ENCODE measurements around the gene SLC25A34.

SLC25A34 gene

DNA sequence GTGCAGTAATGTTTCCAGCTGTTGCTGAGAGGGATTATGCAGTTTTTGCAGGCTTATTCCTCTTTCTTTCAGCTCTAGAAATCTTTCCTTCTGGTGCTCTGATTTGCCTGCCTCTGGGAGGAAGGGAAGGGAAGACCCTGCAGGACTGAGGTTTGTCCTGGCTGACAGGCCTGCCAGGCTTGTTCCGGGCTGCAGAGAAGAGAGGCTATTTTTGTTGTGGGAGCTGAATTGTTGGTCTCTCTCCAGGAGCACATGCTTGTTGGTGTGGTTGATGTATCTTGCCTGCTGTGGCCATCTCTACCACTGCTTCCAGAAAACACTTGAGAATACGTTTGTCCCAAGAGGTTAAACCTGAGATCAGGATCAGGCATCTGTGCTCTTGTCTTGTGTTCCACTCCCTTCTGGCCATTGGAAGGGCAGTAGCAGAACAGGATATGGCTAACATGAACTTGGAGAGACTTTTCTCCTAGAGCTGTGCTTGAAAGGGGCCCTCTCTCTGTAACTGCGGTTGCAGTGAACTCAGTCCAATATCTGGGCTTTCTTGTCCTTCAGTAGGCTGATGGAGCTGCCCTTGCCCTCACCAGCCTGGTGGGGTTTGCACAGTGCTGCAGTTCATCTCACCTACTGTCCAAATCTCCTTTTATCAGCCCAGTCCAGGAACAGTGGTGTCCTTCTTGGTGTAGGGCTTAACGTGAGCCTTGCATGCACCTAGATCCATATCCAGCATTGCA, 21.5 kb upstream of the SLC25A34 start:
- DNase-seq, result no peak

DNA sequence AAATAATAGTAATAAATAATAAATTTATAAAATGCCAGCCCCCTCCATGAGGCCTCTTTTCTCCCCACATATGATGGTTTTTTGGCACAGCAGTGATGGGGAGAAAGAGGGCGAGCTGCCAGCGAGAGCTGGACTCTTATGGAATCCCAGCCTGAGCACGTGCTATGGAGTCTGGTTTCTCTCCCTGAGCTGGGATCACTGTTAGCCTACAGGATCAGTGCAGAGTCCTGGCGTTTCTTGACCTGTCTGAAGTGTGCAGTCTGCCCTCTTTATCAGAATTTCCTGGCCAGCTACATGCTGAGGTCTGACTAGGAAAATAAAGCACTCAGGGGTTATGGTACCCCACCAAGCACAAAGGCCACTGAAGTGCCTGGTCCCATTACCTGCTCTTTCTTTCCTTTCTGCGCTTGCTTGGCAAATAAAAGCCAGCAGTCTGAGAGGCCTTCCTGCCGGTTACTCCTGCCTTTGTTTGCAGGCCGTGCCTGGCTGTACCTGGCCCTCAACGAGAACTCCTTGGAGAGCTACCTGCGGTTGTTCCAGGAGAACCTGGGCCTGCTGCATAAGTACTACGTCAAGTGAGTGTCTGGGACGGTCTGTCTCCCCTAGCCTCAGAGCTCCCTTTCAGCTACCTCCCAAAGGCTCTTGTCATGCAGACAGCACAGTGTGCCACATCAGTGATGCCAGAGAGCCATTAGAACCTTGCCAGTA, 18.5 kb upstream of the SLC25A34 start:
- DNase-seq, result no peak

DNA sequence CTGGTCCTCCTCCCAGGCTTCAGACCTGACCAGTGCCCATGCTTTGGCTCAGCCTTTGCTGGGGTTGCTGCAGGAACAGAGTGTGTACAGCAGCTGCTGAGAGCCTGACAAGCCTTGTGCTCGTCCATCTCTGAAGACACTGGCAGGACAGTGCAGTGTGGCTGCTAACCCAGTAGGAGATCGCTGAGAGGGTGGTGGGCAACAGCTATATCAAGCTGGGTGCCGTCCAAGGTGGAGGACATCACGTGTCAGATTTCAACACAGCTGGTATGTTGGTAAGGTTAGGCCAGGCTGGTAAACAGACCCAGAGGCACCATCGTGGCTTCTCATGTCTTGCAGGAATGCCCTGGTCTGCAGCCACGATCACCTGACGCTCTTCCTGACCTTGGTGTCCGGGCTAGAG, 17.9 kb upstream of the SLC25A34 start:
- no peak for DNase-seq

DNA sequence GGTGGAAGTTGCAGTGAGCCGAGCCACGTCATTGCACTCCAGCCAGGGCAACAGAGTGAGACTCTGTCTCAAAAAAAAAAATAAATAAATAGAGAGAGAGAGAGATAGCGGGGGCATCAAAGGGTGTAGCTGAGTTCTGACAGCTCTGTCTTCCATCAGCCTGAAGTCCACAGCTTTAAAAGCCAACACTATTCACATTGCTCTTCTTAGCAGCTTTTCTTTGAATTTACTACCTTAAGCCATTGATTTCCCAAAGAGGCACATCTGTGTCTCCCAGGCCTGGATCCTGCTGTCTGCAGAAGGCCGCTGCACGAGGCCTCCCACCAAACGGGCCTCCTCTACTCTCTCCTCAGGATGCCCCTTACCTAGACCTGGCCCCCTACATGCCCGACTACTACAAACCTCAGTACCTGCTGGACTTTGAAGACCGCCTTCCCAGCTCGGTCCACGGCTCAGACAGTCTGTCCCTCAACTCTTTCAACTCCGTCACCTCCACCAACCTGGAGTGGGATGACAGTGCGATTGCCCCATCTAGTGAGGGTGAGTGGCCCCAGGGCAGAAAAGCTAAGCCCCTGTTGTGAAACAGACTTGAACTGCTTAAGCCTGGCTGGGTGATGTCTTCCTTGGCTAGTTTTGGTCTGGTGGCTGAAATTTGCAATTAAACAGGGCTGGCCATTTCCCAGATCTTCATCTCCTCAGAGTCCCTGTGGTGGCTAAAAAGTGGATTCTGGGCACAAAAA, 16.5 kb upstream of the SLC25A34 start:
- DNase-seq, result peak; percentile 37

DNA sequence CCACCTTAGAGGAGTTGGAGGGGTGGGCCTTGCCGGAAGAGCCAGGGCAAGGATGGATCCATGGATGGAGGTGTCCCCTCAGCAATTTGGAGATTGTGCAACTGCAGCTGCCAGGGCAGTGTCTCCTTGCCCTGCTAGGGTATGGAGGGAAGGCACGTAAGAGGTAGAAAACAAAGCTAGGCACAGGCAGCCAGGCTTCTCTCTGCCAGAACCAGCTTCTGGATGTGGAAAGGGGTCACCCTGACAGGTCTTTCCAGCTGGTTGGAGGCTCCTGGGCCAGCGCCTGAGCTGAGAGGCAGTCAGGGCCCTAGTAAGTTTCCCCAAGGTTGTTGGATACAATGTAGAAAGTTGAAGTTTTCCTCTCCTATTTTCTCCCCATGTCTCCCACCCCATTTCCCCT, 15.2 kb upstream of the SLC25A34 start:
- DNase-seq, result no peak

DNA sequence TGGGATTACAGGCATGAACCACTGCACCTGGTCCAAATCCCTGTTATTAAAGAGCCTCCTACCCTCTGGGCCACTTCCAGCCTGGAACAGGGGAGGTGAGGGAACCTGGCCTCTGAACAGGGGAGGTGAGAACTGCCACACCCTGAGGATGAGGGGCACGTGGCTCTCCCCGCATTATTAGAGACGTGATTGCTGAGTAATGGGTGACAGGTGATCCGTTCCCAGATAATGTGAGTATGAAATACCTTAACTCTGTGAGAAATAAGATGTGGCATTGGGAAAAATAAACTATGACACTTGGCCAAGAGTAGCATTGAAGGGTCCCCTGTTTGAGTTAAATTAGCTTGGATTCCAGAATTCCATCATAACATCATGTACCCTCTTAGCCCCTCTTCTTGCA, 13.6 kb upstream of the SLC25A34 start:
- DNase-seq, result no peak

DNA sequence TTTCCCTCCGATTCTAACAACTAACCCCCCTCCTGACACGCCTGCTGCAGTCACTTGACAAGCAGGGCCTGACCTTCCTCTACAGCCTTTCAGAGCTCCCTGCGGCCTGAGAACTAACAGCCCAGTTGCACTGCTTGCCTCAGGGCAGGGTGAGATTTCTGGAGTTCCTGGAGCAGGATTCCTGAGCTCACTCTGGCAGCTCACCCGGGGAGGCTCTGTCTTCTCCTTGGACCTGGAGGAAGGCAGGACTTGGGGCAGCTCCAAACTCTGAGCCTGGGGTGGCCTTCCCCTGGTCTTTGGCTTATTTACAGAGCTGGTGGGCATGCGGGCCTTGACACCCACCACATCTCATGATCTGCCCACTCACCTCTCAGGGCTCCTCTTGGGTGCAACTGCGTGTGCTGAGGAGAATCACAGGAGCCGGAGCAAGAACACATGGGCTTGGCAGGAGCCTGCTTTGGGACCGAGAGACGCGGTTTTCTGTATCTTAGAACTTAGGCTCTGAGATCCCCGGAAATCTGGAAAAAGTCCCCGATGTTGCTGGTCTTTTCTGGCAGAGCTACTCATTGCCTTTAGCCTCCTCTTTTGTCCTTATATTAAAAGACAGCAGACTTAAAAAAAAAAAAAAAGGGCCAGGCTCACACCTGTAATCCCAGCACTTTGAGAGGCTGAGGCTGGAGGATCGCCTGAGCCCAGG, 13.1 kb upstream of the SLC25A34 start:
- no peak for DNase-seq

DNA sequence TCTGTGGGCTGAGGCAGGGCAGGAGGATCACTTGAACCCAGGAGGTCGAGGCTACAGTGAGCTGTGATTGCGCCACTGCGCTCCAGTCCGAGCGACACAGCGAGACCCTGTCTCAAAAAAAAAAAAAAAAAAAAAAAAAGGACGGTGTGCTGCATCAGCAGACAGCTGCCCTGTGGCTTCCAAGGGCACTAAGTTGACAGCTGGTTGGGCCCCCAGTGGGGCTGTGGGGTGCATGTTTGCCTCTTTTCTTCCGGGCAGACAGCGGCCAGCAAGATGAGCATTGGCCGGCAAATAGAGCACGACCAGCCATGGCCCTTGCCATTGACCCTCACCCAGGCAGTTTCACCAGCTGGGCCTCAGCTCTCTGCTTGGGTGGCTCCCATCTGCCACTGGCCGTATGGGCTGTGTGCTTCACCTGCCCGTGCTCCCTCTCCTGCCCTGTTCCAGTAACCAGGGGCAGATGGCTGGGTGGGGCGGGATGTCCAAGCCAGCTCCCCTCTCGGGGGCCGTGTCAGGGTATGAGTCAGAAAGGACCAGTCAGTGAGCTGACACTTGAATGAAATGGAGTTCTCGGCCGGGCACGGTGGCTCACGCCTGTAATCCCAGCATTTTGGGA, 12.3 kb upstream of the SLC25A34 start:
- DNase-seq, result no peak

DNA sequence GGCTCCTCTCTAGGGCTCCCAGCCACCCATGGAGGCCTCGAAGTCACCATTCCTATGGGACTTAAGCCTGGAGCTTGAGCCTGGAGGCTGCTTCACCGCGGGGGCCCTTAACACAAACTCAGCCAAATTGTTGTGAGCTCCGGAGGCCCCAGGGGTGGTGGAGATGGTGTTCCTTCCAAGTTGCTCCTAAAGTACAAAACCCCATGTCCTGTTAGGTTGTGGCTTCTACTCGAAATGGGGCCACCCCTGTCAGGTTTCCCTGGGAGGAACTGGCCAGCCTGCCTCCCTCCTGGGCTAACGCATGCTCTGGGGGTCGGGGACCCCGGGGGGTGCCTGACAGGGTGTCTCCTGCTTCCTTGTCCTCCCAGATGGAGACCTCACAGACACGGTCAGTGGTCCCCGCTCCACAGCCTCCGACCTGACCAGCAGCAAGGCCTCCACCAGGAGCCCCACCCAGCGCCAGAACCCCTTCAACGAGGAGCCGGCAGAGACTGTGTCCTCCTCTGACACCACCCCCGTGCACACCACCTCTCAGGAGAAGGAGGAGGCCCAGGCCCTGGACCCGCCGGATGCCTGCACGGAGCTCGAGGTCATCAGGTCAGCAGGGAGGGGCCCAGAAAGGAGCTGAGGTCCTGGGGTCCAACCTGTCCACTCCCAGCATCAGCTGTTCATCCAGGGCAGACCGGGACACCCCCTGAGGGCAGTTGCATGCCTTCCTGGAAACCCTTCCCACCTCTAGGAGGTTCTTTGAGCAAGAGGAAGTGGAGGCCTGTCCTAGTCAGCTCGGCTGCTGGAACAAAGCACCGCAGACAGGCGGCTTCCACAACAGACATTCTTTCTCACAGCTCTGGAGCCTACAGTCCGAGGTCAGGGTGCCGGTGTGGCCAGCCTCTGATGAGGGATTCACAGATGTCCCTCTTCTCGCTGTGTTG, 10.8 kb upstream of the SLC25A34 start:
- no peak for DNase-seq

DNA sequence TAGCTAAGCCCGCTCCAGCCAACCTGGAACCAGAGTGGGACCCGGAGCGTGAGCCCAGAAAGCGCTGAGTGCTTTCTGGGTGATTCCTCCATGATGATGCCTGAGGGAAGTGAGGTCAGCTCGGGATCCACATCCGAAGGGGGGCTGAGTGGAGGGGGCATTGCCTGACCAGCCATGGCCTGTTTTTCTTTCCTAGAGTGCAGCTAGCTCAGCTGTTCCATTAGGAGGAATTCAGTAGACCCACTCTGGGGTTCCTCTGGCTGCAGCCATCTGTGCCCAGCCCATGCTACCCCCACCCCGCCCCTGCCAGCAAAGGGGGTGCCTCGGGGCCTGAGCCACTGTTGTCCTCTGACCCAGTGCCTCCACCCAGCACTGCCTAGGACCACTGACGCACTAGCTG, 9.6 kb upstream of the SLC25A34 start:
- DNase-seq, result no peak

DNA sequence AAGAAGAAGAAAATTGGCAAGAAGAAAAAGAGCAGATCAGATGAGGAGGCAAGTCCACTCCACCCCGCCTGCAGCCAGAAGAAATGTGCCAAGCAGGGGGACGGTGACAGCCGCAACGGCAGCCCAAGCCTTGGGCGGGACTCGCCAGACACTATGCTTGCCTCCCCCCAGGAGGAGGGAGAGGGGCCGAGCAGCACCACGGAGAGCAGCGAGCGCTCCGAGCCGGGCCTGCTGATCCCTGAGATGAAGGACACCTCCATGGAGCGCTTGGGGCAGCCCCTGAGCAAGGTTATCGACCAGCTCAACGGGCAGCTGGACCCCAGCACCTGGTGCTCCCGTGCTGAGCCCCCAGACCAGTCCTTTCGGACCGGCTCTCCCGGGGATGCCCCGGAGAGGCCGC, 9.0 kb upstream of the SLC25A34 start:
- no peak for DNase-seq

DNA sequence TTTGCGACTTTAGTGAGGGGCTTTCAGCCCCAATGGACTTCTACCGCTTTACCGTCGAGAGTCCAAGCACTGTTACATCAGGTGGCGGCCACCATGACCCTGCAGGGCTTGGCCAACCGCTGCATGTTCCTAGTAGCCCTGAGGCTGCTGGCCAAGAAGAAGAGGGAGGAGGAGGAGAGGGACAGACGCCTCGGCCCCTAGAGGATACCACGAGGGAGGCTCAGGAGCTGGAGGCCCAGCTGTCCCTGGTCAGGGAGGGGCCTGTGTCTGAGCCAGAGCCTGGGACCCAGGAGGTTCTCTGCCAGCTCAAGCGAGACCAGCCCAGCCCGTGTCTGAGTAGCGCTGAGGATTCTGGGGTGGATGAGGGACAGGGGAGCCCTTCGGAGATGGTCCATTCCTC, 8.6 kb upstream of the SLC25A34 start:
- no peak for DNase-seq

DNA sequence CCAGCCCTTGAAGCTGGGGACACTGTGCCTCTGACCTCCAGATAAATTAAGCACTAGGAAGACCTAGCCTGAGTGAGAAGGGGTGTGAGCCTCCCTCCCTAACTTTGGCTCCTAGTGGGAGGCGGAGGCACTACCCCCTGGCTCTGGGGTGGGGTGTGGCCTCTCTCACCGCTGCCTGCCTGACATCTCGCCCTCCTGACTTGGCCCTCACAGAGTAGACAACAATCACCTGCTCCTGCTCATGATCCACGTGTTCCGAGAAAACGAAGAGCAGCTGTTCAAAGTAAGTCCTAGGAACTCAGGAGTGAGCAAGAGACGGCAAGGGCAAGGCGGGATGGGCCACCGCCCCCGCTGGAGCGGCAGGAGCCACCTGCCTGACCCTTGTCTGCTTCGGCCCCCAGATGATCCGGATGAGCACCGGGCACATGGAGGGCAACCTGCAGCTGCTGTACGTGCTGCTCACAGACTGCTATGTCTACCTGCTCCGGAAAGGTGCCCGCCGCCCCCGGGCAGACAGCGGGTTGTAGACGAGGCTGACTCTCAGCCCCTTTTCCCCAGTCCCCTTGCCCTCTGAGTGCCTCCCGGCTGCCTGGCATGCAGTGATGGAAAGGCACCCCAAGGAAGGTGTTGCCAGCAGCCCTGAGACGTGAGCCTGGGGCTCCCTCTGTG, 8.1 kb upstream of the SLC25A34 start:
- no peak for DNase-seq

DNA sequence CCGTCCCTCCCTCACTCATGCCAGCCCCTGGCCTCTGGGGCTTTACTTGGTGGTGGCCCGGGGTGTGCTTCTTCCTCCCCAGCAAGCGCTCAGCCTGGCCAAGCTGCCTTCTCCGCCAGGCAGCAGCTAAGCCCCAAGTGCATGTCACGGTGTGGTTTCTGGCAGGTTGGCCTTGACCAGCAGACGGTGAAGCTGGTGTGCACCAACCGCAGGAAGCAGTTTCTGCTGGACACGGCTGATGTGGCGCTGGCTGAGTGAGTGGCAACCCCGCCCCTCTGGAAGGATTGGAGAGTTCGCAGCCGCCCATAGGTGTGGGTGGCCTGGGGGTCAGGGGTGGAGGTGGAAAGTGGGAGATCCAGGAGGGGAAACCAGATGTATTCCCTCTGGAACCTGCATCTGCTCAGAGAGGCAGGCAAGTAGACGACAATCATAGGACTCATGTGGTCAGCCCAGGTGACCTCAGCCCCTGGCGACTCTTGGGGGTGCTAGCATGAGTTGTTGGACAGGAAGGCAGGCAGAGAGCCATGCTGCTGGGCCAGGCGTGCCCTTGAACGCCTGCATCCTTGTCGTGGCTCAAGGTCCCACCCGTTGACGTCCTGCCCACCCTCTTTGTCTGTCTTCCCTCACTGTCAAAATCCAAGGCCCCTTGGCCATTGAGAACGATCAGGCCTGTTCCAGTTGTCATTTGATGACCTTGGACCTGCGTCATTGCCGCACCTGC, 7.0 kb upstream of the SLC25A34 start:
- no peak for DNase-seq

DNA sequence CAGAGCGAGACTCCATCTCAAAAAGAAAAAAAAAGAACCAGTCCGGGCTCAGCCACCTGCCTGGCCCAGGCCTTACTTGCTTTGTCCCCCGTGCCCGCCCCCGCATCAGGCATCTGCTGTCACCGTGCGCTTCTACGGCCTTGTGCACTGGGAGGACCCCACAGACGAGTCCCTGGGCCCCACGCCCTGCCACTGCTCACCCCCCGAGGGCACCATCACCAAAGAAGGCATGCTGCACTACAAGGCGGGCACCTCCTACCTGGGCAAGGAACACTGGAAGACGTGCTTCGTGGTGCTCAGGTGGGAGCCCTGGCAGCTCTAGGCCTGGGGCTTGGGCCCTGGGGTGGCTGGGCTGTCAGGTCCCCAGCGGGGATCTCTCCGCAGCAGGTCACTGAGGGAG, 5.6 kb upstream of the SLC25A34 start:
- DNase-seq, result no peak

DNA sequence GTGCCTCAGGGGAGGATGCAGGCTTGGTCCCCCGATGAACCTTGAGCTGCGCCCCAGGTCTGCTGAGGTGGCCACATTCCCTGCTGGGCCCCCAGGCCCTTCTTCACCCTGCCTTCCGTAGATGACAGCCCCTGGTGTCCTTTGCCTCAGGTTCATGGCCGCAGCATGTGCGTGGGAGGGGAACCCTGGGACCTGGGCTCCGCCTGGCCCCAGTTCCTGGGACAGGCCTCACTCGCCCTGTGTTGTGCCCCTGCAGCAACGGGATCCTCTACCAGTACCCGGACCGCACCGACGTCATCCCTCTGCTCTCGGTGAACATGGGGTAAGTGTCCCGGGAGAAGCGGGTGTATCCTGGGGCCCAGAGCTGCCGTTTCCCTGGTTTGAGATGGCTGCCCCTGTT, 5.1 kb upstream of the SLC25A34 start:
- DNase-seq, result no peak

DNA sequence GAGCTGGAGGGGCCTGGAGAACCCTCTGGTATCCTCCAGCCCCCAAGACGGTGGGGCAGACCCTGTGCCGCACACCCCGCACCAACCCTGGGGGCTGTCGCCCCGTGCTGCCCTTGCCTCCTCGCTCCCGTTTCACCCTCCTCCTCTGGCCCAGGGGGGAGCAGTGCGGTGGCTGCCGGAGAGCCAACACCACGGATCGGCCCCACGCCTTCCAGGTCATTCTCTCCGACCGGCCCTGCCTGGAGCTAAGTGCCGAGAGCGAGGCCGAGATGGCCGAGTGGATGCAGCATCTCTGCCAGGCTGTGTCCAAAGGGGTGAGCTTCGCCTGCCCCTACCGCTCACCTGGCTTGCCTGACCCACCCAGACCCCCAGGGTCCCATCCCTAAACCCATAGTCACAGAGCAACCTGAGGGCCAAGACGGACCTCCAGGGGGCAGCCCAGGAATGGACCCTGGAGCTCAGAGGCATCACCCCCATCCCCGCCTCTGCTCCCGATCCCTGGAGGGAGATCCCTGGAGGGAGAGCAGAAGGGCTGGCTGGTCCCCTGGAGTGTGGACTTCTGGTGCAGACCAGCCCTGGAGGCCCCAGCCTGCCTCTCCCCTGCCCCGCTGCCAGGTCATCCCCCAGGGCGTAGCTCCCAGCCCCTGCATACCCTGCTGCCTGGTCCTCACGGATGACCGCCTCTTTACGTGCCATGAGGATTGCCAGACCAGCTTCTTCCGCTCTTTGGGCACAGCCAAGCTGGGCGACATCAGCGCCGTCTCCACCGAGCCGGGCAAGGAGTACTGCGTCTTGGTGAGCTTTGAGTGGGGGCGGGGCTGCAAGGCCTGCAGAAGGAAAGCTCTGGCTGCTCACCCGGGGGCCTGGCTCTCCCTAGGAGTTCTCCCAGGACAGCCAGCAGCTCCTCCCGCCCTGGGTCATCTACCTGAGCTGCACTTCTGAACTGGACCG, 4.0 kb upstream of the SLC25A34 start:
- no peak for DNase-seq

DNA sequence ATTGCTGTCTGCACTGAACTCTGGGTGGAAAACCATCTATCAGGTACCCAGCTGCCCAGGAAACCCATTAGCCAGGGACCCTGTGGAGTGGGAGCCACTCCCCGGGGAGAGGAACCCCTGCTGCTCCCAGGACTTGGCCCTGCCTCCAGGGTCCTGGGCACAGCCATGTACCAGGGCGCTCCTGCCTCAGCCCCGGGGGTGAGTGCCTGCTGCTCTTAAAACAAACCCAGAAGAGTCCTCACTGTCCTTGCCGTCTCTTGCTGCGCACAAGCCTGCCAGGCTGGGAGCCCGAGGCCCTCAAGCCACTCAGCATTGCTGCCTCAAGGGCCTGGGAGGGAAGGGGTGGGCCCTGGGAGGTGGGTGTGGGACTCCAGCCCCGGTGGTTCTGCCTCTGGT, 3.4 kb upstream of the SLC25A34 start:
- no peak for DNase-seq

DNA sequence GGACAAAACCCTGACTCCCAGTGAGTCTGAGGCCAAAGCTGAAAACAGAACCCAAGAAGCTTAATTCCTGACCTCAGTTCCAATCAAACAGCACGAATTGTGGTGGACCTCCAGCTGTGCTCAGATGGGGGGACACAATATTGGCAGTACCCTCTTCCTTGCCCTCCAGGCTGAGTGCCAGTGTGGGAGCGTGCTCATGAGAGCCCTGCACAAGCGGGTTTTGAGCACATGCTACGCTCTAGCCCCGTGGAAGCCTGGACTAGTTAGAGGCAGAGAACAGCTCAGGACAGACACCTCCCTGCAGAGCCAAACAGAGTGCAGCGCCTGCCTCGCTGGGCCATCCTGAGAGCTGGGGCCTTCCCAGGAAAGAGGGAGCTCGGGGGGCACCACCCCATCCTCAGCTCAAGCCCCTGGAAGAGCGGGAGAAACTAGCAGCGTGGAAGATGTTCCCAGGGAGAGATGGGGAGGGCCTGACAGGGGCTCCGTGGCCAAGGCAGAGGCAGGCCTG, 2.8 kb upstream of the SLC25A34 start:
- DNase-seq, result no peak

Data from MV-4-11 (cell line).